ENCODE measurements around the gene PDE1A.

Gene PDE1A

DNA sequence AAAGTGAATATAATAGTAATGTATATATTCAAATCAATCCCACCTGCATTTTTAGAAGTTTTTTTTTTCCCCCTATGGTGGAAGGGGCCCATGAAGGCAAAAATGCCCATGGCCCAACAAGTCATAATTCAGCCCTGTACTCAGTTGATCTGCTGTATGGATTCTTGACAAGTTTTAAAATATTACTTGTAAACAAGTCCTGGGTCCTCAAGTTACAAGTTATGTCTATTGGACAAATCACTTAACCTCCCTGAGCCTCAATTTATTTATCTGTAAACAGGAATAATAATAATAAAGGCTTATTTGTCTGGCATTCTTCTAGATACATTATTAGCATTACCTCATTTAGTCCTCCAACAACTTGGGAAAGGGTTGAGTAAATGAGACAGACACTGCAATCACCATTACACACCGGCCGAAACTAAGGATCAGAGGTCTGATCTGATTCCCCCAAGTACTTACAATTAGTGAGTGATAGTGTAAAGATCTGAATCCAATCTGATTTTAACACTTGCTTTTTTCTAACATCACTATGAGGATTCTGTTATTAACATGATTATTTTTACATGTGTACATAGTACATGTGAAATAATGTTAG is 66.1 kb downstream of the PDE1A start:
- Histone ChIP-seq H3K4me2 (ENCODE audit: low read depth, low read length, poor library complexity, severe bottlenecking) (no peak overlapping the region), H3K36me3 (ENCODE audit: insufficient read depth, low read length) (no peaks in the 10 kb centered on the region), H3K79me2 (ENCODE audit: insufficient read depth, low read length) (no peaks in the 10 kb centered on the region), H4K20me1 (ENCODE audit: insufficient read depth, low read length, poor library complexity, severe bottlenecking) (no peaks in the 10 kb centered on the region), H3K9ac (ENCODE audit: low read depth, low read length, poor library complexity, severe bottlenecking) (no peak overlapping the region), H3K4me3 (ENCODE audit: low read length, poor library complexity, severe bottlenecking) (no peak overlapping the region), H3K9me3 (ENCODE audit: insufficient read depth, low read depth, low read length) (no peaks in the 10 kb centered on the region), H3F3A (ENCODE audit: low read depth) (no peaks in the 10 kb centered on the region), H2AFZ (ENCODE audit: low read length) (no peak overlapping the region), H3K9me2 (replicated peaks; ENCODE audit: low read depth, low read length) (no peaks in the 10 kb centered on the region), H3K4me1 (ENCODE audit: insufficient read depth, low read length, poor library complexity, severe bottlenecking) (no peaks in the 10 kb centered on the region), H3K27me3 (ENCODE audit: insufficient read depth, low read length, poor library complexity, severe bottlenecking) (no peaks in the 10 kb centered on the region)
- no peak for TF ChIP-seq EZH2phosphoT487 (IDR thresholded peaks at IDR 0.05; ENCODE audit: borderline replicate concordance)
- TF ChIP-seq, protein P1, sequence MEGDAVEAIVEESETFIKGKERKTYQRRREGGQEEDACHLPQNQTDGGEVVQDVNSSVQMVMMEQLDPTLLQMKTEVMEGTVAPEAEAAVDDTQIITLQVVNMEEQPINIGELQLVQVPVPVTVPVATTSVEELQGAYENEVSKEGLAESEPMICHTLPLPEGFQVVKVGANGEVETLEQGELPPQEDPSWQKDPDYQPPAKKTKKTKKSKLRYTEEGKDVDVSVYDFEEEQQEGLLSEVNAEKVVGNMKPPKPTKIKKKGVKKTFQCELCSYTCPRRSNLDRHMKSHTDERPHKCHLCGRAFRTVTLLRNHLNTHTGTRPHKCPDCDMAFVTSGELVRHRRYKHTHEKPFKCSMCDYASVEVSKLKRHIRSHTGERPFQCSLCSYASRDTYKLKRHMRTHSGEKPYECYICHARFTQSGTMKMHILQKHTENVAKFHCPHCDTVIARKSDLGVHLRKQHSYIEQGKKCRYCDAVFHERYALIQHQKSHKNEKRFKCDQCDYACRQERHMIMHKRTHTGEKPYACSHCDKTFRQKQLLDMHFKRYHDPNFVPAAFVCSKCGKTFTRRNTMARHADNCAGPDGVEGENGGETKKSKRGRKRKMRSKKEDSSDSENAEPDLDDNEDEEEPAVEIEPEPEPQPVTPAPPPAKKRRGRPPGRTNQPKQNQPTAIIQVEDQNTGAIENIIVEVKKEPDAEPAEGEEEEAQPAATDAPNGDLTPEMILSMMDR (conservative IDR thresholded peaks at IDR 0.05; ENCODE audit: low read length) = no peak

DNA sequence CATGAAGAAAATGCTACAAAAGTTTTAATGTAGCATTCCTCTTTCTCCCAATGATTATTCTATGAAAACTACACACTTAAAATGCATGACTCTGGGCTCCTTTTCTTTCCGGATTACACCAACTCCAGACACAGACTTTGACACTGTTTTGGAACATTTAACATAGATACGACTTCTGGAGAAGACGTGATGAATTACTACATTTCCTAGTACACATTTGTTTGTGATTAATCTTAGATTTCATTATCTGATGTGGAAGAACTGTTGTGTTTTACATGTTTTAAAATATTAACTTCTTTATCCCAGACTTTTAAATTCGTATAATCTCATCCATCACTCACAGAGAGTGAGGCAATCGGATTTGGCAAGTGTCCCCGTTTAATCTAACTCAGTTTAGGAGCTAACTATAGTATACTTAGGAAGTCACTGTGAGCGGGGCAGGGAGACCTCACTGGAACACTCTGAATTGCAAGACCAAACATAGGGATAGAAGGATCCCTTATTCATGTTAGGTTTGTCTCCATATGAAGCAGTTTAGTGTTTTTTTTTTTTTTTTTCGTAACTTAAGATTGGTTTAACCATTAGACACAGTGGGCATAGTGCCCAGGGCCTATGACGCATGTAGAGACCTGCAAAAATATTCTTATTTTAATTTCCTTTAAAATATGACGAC is 66.7 kb downstream of the PDE1A start:
- H4K20me1 ChIP-seq (ENCODE audit: insufficient read depth, low read length, poor library complexity, severe bottlenecking) = no peaks in the 10 kb centered on the region
- no peak for TF ChIP-seq EZH2phosphoT487 (IDR thresholded peaks at IDR 0.05; ENCODE audit: borderline replicate concordance)
- TF ChIP-seq, protein P1 (conservative IDR thresholded peaks at IDR 0.05; ENCODE audit: low read length) = no peak
- H3F3A ChIP-seq (ENCODE audit: low read depth) = no peaks in the 10 kb centered on the region
- H3K4me2 ChIP-seq (ENCODE audit: low read depth, low read length, poor library complexity, severe bottlenecking) = no peak overlapping the region
- no peaks in the 10 kb centered on the region for H3K27me3 ChIP-seq (ENCODE audit: insufficient read depth, low read length, poor library complexity, severe bottlenecking)
- no peaks in the 10 kb centered on the region for H3K36me3 ChIP-seq (ENCODE audit: insufficient read depth, low read length)
- no peaks in the 10 kb centered on the region for H3K79me2 ChIP-seq (ENCODE audit: insufficient read depth, low read length)
- no peaks in the 10 kb centered on the region for H3K9me3 ChIP-seq (ENCODE audit: insufficient read depth, low read depth, low read length)
- H3K4me3 ChIP-seq (ENCODE audit: low read length, poor library complexity, severe bottlenecking) = no peak overlapping the region
- no peak overlapping the region for H3K9ac ChIP-seq (ENCODE audit: low read depth, low read length, poor library complexity, severe bottlenecking)
- H3K9me2 ChIP-seq (replicated peaks; ENCODE audit: low read depth, low read length) = no peaks in the 10 kb centered on the region
- H2AFZ ChIP-seq (ENCODE audit: low read length) = no peak overlapping the region
- no peaks in the 10 kb centered on the region for H3K4me1 ChIP-seq (ENCODE audit: insufficient read depth, low read length, poor library complexity, severe bottlenecking)

DNA sequence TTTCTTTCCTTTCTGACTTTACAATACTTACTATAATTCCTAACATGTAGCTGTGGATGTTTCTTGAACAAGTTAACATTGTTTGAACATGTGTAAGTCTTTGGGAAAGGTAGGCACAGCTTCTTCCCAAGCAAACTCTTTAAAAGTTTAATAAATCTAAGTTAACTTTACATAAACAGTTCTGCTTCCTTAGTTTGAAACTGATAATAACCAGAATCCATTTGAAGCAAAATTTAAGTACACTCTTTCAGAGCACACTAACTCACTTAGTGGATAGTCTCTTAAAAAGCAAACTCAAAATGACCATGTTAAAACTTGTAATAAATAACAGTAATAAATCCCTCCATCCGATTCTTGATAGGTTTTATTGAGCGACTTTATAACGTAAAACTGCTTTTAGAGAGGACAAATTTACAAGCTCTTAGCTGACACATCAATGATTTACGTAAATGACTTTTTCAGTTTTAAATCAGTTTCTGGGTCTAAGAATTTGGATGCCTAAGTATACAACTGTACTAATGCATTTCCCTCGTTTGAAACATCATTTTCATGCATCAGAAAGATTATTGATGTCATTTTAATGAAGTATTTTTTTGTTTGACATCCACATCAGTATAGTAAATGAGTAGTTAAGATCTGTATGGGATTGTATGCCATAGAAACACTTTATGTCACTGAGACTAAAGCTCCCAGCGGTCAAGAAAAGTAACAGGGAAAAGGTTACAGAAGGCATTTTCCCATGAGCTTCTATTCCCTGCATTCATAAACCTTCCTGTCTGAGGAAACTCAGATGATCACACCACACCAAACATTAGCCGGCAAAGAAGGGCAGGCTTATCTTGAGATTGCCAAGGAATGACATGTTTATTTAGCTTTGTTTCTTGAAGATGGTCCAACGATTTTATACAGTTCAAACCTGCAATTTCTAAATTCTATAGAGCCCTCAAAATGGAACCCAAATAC is 67.5 kb downstream of the PDE1A start:
- no peak overlapping the region for H3K4me2 ChIP-seq (ENCODE audit: low read depth, low read length, poor library complexity, severe bottlenecking)
- H3F3A ChIP-seq (ENCODE audit: low read depth) = no peaks in the 10 kb centered on the region
- H3K4me3 ChIP-seq (ENCODE audit: low read length, poor library complexity, severe bottlenecking) = no peak overlapping the region
- H3K9me2 ChIP-seq (replicated peaks; ENCODE audit: low read depth, low read length) = no peaks in the 10 kb centered on the region
- H4K20me1 ChIP-seq (ENCODE audit: insufficient read depth, low read length, poor library complexity, severe bottlenecking) = no peaks in the 10 kb centered on the region
- no peak overlapping the region for H3K9ac ChIP-seq (ENCODE audit: low read depth, low read length, poor library complexity, severe bottlenecking)
- H3K27me3 ChIP-seq (ENCODE audit: insufficient read depth, low read length, poor library complexity, severe bottlenecking) = no peaks in the 10 kb centered on the region
- no peaks in the 10 kb centered on the region for H3K9me3 ChIP-seq (ENCODE audit: insufficient read depth, low read depth, low read length)
- H3K79me2 ChIP-seq (ENCODE audit: insufficient read depth, low read length) = no peaks in the 10 kb centered on the region
- TF ChIP-seq EZH2phosphoT487 (IDR thresholded peaks at IDR 0.05; ENCODE audit: borderline replicate concordance) = no peak
- TF ChIP-seq, protein P1 (conservative IDR thresholded peaks at IDR 0.05; ENCODE audit: low read length) = no peak
- H3K36me3 ChIP-seq (ENCODE audit: insufficient read depth, low read length) = no peaks in the 10 kb centered on the region
- H2AFZ ChIP-seq (ENCODE audit: low read length) = no peak overlapping the region
- no peaks in the 10 kb centered on the region for H3K4me1 ChIP-seq (ENCODE audit: insufficient read depth, low read length, poor library complexity, severe bottlenecking)

Measured in Loucy (cell line).